HepG2 (cell line): Measurements from ENCODE around the gene PPM1H. TPM values are rescaled to one million over a fixed set of nuclear protein-coding genes. Genes with fewer than 3 reads are reported as not detected.
A peak's percentile ranks its signal among the peaks of the same experiment; 100 is the strongest.

Source experiments
- ATAC-seq: fragments of 200-7000 bp; cut with Tn5 transposase; 3 replicates; pipeline ENCODE4 v1.9.1; 2020; ENCODE audit warnings: mild to moderate bottlenecking, moderate library complexity
- BruUV-seq: library from RNA; stranded (reverse); fragments of 400-500 nt; replicated peaks from 2 replicates; lab custom pipeline; 2021; lab: Mats Ljungman, UMichigan
- CTCF ChIA-PET: fragments of 300-600 bp; formaldehyde crosslinking; extraction: SDS; loops from one replicate; lab custom pipeline; 2021; ENCODE audit warnings: low total read pairs, inconsistent platforms, low intra/inter-chr PET ratio; lab: Yijun Ruan, JAX
- POLR2A ChIA-PET: fragments of 350-600 bp; sonication (Branson Sonifier 250); formaldehyde crosslinking; loops from one replicate; lab custom pipeline; 2020; ENCODE audit warnings: antibody characterized with exemption, inconsistent platforms; lab: Yijun Ruan, JAX
- DNase-seq: peaks from one replicate; pipeline ENCODE4 v3.0.0-alpha.2; 2015; ENCODE audit warnings: low spot score
- FAIRE-seq: peaks from 3 replicates; lab custom pipeline; 2011; peaks lifted over from hg19 to GRCh38; lab: Jason Lieb, UNC
- H2AFZ ChIP-seq: one replicate; pipeline ENCODE4 v1.6.1; 2011; ENCODE audit warnings: low read length, inconsistent platforms
- H3K27ac ChIP-seq: fragments of 300-600 bp; 3 replicates; pipeline ENCODE4 v1.8.0; 2011; ENCODE audit warnings: mixed run types, mild to moderate bottlenecking, mixed read lengths, low read length, inconsistent platforms; ENCODE audit not compliant: insufficient read depth; ENCODE audit errors: extremely low read length
- H3K27me3 ChIP-seq, 2 experiments: fragments of 200-600 bp in 1 of 2; 2 replicates in 1 of 2; 3 replicates in 1 of 2; pipeline versions ENCODE4 v1.6.0 to v1.8.0; 2011; ENCODE audit warnings: low read length in 2 of 2, mild to moderate bottlenecking in 2 of 2, moderate library complexity in 2 of 2, inconsistent platforms in 1 of 2; ENCODE audit not compliant: insufficient read depth in 2 of 2, control insufficient read depth in 1 of 2
- H3K36me3 ChIP-seq, 2 experiments: fragments of 200-600 bp in 1 of 2; replicated peaks in 1 of 2; 2 replicates in 1 of 2; 3 replicates in 1 of 2; pipeline versions ENCODE4 v1.5.1 to v1.8.0; 2011; ENCODE audit warnings: low read length in 2 of 2, inconsistent platforms in 1 of 2; ENCODE audit not compliant: insufficient read depth in 2 of 2, control insufficient read depth in 1 of 2
- H3K4me1 ChIP-seq: 2 replicates; pipeline ENCODE4 v1.5.1; 2012; ENCODE audit warnings: low read length, inconsistent platforms; ENCODE audit not compliant: insufficient read depth
- H3K4me2 ChIP-seq: 2 replicates; pipeline ENCODE4 v1.6.0; 2011; ENCODE audit warnings: low read depth, low read length, inconsistent platforms
- H3K4me3 ChIP-seq, 3 experiments: fragments of 200-600 bp in 1 of 3; sonication (generic), shearing (Covaris generic) in 1 of 3; replicated peaks in 1 of 3; 2 replicates each; pipeline ENCODE4 v1.5.1; 2011 to 2016; ENCODE audit warnings: low read length in 3 of 3, inconsistent platforms in 2 of 3, low read depth in 2 of 3, mild to moderate bottlenecking in 2 of 3, control low read depth in 1 of 3, mixed read lengths in 1 of 3; ENCODE audit not compliant: insufficient read depth in 1 of 3
- H3K79me2 ChIP-seq: one replicate; pipeline ENCODE4 v1.6.1; 2011; ENCODE audit warnings: low read length, inconsistent platforms; ENCODE audit not compliant: insufficient read depth
- H3K9ac ChIP-seq: 2 replicates; pipeline ENCODE4 v1.6.0; 2011; ENCODE audit warnings: mild to moderate bottlenecking, low read depth, low read length, inconsistent platforms; ENCODE audit not compliant: insufficient read depth
- H3K9me3 ChIP-seq: 2 replicates; pipeline ENCODE4 v1.5.1; 2012; ENCODE audit warnings: mild to moderate bottlenecking, low read length
- H4K20me1 ChIP-seq: 2 replicates; pipeline ENCODE4 v1.6.0; 2011; ENCODE audit warnings: inconsistent platforms, mild to moderate bottlenecking, low read length, moderate library complexity; ENCODE audit not compliant: insufficient read depth
- CEBPB ChIP-seq: IDR thresholded peaks from 2 replicates; pipeline ENCODE4 v1.6.1; 2011; ENCODE audit warnings: low read depth, low read length, improper control_type of control experiment, borderline replicate concordance
- CREB1 ChIP-seq, 2 experiments: fragments of 450-650 bp in 1 of 2; IDR thresholded peaks; 2 replicates each; pipeline ENCODE4 v1.6.1; 2016 to 2017; ENCODE audit warnings: control low read depth in 1 of 2, mild to moderate bottlenecking in 1 of 2, missing compliant biosample characterization in 1 of 2, missing genetic modification characterization in 1 of 2
- CREB3 ChIP-seq: sonication (generic); formaldehyde crosslinking; IDR thresholded peaks from 2 replicates; pipeline ENCODE4 v1.5.0; 2020; ENCODE audit warnings: missing genetic modification reagents
- ELK4 ChIP-seq: sonication (generic); formaldehyde crosslinking; IDR thresholded peaks from 2 replicates; pipeline ENCODE4 v1.9.0; 2021; ENCODE audit warnings: missing genetic modification reagents, borderline replicate concordance
- RARG ChIP-seq: sonication (generic); formaldehyde crosslinking; IDR thresholded peaks from 2 replicates; pipeline ENCODE4 v1.4.0; 2020; ENCODE audit warnings: low read depth, mild to moderate bottlenecking, missing genetic modification reagents
- SIX4 ChIP-seq: sonication (generic); formaldehyde crosslinking; IDR thresholded peaks from 2 replicates; pipeline ENCODE4 v1.4.0; 2020; ENCODE audit warnings: missing genetic modification reagents
- SP4 ChIP-seq: sonication (generic); formaldehyde crosslinking; IDR thresholded peaks from 2 replicates; pipeline ENCODE4 v1.8.1; 2023; ENCODE audit warnings: mild to moderate bottlenecking, missing genetic modification reagents
- SRSF9 ChIP-seq: fragments of 200-400 bp; formaldehyde crosslinking; IDR thresholded peaks from 2 replicates; pipeline ENCODE4 v1.6.1; 2018; ENCODE audit warnings: borderline replicate concordance, mild to moderate bottlenecking, low read depth, low read length; ENCODE audit not compliant: insufficient read depth, poor library complexity, severe bottlenecking
- ZNF232 ChIP-seq: sonication (generic); formaldehyde crosslinking; IDR thresholded peaks from 2 replicates; pipeline ENCODE4 v1.4.0; 2020; ENCODE audit warnings: missing genetic modification reagents, borderline replicate concordance
- ZNF280D ChIP-seq: sonication (generic); formaldehyde crosslinking; IDR thresholded peaks from 2 replicates; pipeline ENCODE4 v1.5.1; 2020; ENCODE audit warnings: mild to moderate bottlenecking, missing genetic modification reagents
- ZNF775 ChIP-seq: sonication (generic); formaldehyde crosslinking; IDR thresholded peaks from 2 replicates; pipeline ENCODE4 v1.4.0; 2020; ENCODE audit warnings: missing genetic modification reagents, mild to moderate bottlenecking, moderate library complexity, borderline replicate concordance
- ZNF788 ChIP-seq: sonication (generic); formaldehyde crosslinking; IDR thresholded peaks from 2 replicates; pipeline ENCODE4 v1.5.0; 2020; ENCODE audit warnings: mild to moderate bottlenecking, missing genetic modification reagents, borderline replicate concordance
- WGBS: methylation state at CpG from one replicate; pipeline ENCODE4 v1.1.6; 2017; ENCODE audit warnings: low lambda C conversion rate; 5-methylcytosine and 5-hydroxymethylcytosine counted together
- in situ Hi-C: cut with HindIII; loops from 2 replicates; pipeline ENCODE4 v1.10.0; 2017; ENCODE audit warnings: low pct_unique_long_range_greater_than_20kb; ENCODE audit not compliant: extremely low pct_ligation_motif_present
- intact Hi-C: fragments of 100-400 bp; cut with micrococcal nuclease; formaldehyde crosslinking; loops from one replicate; pipeline ENCODE4 v1.10.0; 2022; ENCODE audit not compliant: unreplicated experiment
- polyA plus RNA-seq, 8 experiments: library from polyadenylated mRNA; depleted of rRNA in 3 of 8; stranded (reverse) in 7 of 8; unstranded in 1 of 8; fragments of >200 nt; fragmentation: Illumina TruSeq in 4 of 8; extraction: Trizol in 4 of 8; gene quantifications; 2 replicates each; pipeline versions ENCODE4 v1.2.1 to v1.2.3, GENCODE V29; 2011 to 2016; ENCODE audit warnings: low read depth in 4 of 8, missing spikeins in 1 of 8, mixed read lengths in 1 of 8; ENCODE audit not compliant: insufficient read depth in 1 of 8
- total RNA-seq, 5 experiments: library from RNA; depleted of rRNA; stranded (reverse); fragments of >200 nt; fragmentation: Illumina TruSeq; extraction: Trizol; gene quantifications; 2 replicates each; pipeline ENCODE4 v1.2.3, GENCODE V29; 2016; ENCODE audit warnings: low read depth in 1 of 5

Gene PPM1H
- total and polyA plus RNA-seq, 2 of the 13 experiments (the other 11 are each of a cell fraction or from before 2014, with no cell fraction given): 29.1 to 38.1 TPM

GRCh38 chr12:62785941-62786559 lies 148.9 kb downstream of the PPM1H start:
- CTCF ChIA-PET: no interaction called here
- no peak overlapping the region for H3K4me2 ChIP-seq
- H3K4me3 ChIP-seq: no peak overlapping the region
- no peak for TF ChIP-seq CEBPB
- H3K4me1 ChIP-seq: peaks cover 8% of the 10 kb centered on the region; the same call in 1 of the 2 replicates
- H4K20me1 ChIP-seq: no peaks in the 10 kb centered on the region; the same call in 1 of the 2 replicates
- H3K27ac ChIP-seq: no peak overlapping the region
- POLR2A ChIA-PET: no interaction called here
- WGBS: 87% methylated on average over 4 of the region's 8 CpGs
- DNase-seq (no peak), FAIRE-seq (no peak), ATAC-seq (peak; percentile 30; the same call in 1 of the 3 replicates)
- H3K36me3 ChIP-seq: peaks cover 13 to 69% of the 10 kb centered on the region in 2 experiments
- intact Hi-C loops: no loop called here
- in situ Hi-C loops: no loop called here
- H3K9ac ChIP-seq: no peak overlapping the region
- H3K9me3 ChIP-seq: no peaks in the 10 kb centered on the region
- H3K79me2 ChIP-seq: no peaks in the 10 kb centered on the region
- no peaks in the 10 kb centered on the region for H3K27me3 ChIP-seq
- H2AFZ ChIP-seq: no peak overlapping the region
- BruUV-seq: no TSS peak

- H3K4me2 ChIP-seq: no peak overlapping the region
- intact Hi-C loops (no loop called here), in situ Hi-C loops (no loop called here)
- 94% methylated on average over 4 of the region's 4 CpGs for WGBS
- peaks cover 23% of the 10 kb centered on the region for H3K4me1 ChIP-seq
- H3K9ac ChIP-seq: no peak overlapping the region
- H3K27ac ChIP-seq: no peak overlapping the region
- DNase-seq (no peak), ATAC-seq (no peak), FAIRE-seq (no peak)
- H4K20me1 ChIP-seq: peaks cover 6% of the 10 kb centered on the region; the same call in 1 of the 2 replicates
- CTCF ChIA-PET: no interaction called here
- no peaks in the 10 kb centered on the region for H3K79me2 ChIP-seq
- no peak overlapping the region for H2AFZ ChIP-seq
- no peaks in the 10 kb centered on the region for H3K27me3 ChIP-seq
- no peaks in the 10 kb centered on the region for H3K9me3 ChIP-seq
- H3K4me3 ChIP-seq: no peak overlapping the region
- H3K36me3 ChIP-seq: peaks cover 15 to 59% of the 10 kb centered on the region in 2 experiments
- POLR2A ChIA-PET: no interaction called here
- BruUV-seq: no TSS peak
- TF ChIP-seq ELK4: no peak
- TF ChIP-seq ZNF775 (CRISPR knock-in tag): no peak
- no peak for TF ChIP-seq ZNF280D (CRISPR knock-in tag)
- no peak for TF ChIP-seq SIX4
- no peak for TF ChIP-seq CREB3 (CRISPR knock-in tag)
- no peak for TF ChIP-seq RARG (CRISPR knock-in tag)
- TF ChIP-seq SP4 (CRISPR knock-in tag): no peak
- TF ChIP-seq ZNF788 (CRISPR knock-in tag): no peak
- TF ChIP-seq ZNF232 (CRISPR knock-in tag): no peak
- TF ChIP-seq SRSF9: no peak
- no peak for TF ChIP-seq CREB1 (IDR thresholded peaks at IDR 0.05)
- TF ChIP-seq CREB1 (CRISPR knock-in tag; IDR thresholded peaks at IDR 0.05): no peak
These were observed 150.4 kb downstream of the PPM1H start for GRCh38 chr12:62784576-62784975.
